HepG2 (cell line): ENCODE measurements around the gene PHF10.

Experiments
- CTCF ChIP-seq: sonication (generic); formaldehyde crosslinking; IDR thresholded peaks from 2 replicates; pipeline ENCODE4 v1.5.0; 2020; ENCODE audit warnings: mild to moderate bottlenecking, missing genetic modification reagents, moderate library complexity
- JUNB ChIP-seq: sonication (generic); formaldehyde crosslinking; IDR thresholded peaks from 2 replicates; pipeline ENCODE4 v1.8.0; 2022; ENCODE audit warnings: missing genetic modification reagents, mild to moderate bottlenecking, borderline replicate concordance
- KDM5A ChIP-seq: fragments of 200-600 bp; sonication (generic); IDR thresholded peaks from 2 replicates; pipeline ENCODE4 v1.7.0; 2018; ENCODE audit warnings: antibody characterized with exemption, mild to moderate bottlenecking, low read length, borderline replicate concordance
- STAT5B ChIP-seq: sonication (generic); formaldehyde crosslinking; IDR thresholded peaks from 2 replicates; pipeline ENCODE4 v1.4.0; 2020; ENCODE audit warnings: missing genetic modification reagents

- TF ChIP-seq JUNB (no peak), KDM5A (no peak), CTCF (CRISPR knock-in tag) (no peak), STAT5B (CRISPR knock-in tag) (no peak)
Observed at GRCh38 chr6:169665289-169665688, 59.0 kb downstream of the PHF10 start.
